Endothelial cell of umbilical vein (primary cell): ENCODE data around the gene RHOBTB1. TPM values are rescaled to one million over a fixed set of nuclear protein-coding genes. Genes with fewer than 3 reads are reported as not detected.
"Not testable (repeated sequence)": the region's sequence is repeated elsewhere in the genome, so short reads cannot be mapped to it uniquely, and the experiment has no call there.

Source experiments
- BruUV-seq: library from RNA; stranded (reverse); fragments of 400-500 nt; replicated peaks from 2 replicates; lab custom pipeline; 2021; lab: Mats Ljungman, UMichigan
- CTCF ChIA-PET: fragments of 300-600, 350-600 bp; sonication (Branson Sonifier 250); formaldehyde crosslinking; loops from one replicate; lab custom pipeline; 2021; ENCODE audit warnings: antibody characterized with exemption, inconsistent platforms; lab: Charles Lee
- POLR2A ChIA-PET: fragments of 300-600, 350-600 bp; sonication (Branson Sonifier 250); formaldehyde crosslinking; loops from one replicate; lab custom pipeline; 2021; ENCODE audit warnings: antibody characterized with exemption, inconsistent platforms; lab: Charles Lee
- DNase-seq: peaks from one replicate; pipeline ENCODE4 v3.0.0-alpha.2; 2011; ENCODE audit warnings: low read depth, low spot score
- FAIRE-seq: peaks from 2 replicates; lab custom pipeline; 2011; peaks lifted over from hg19 to GRCh38; lab: Jason Lieb, UNC
- H2AFZ ChIP-seq: 2 replicates; pipeline ENCODE4 v1.6.0; 2012; ENCODE audit warnings: low read depth, low read length, control low read depth, inconsistent platforms
- H3K27ac ChIP-seq: 2 replicates; pipeline ENCODE4 v1.5.1; 2011; ENCODE audit warnings: low read depth, mild to moderate bottlenecking, control low read depth, low read length, moderate library complexity; ENCODE audit not compliant: insufficient read depth
- H3K27me3 ChIP-seq, 2 experiments: 2 replicates each; pipeline versions ENCODE4 v1.6.0 to v1.6.1; 2011; ENCODE audit warnings: low read length in 2 of 2, mixed read lengths in 1 of 2; ENCODE audit not compliant: control insufficient read depth in 2 of 2, insufficient read depth in 2 of 2
- H3K36me3 ChIP-seq, 2 experiments: 2 replicates in 1 of 2; 3 replicates in 1 of 2; pipeline ENCODE4 v1.5.1; 2011; ENCODE audit warnings: low read length in 2 of 2, mild to moderate bottlenecking in 1 of 2, moderate library complexity in 1 of 2; ENCODE audit not compliant: control insufficient read depth in 2 of 2, insufficient read depth in 2 of 2; ENCODE audit errors: extremely low read depth in 1 of 2
- H3K4me1 ChIP-seq: 3 replicates; pipeline ENCODE4 v1.5.1; 2011; ENCODE audit warnings: mild to moderate bottlenecking, low read length; ENCODE audit not compliant: control insufficient read depth, insufficient read depth; ENCODE audit errors: extremely low read depth
- H3K4me2 ChIP-seq: 2 replicates; pipeline ENCODE4 v1.6.1; 2011; ENCODE audit warnings: low read length, control low read depth, mixed read lengths; ENCODE audit not compliant: insufficient read depth
- H3K4me3 ChIP-seq, 3 experiments: fragments of 200-600 bp in 1 of 3; sonication (generic), shearing (Covaris generic) in 1 of 3; replicated peaks in 1 of 3; 2 replicates each; pipeline ENCODE4 v1.5.1; 2011 to 2016; ENCODE audit warnings: control low read depth in 3 of 3, low read length in 3 of 3, mild to moderate bottlenecking in 2 of 3, inconsistent platforms in 1 of 3, low read depth in 1 of 3, moderate library complexity in 1 of 3; ENCODE audit not compliant: insufficient read depth in 1 of 3
- H3K79me2 ChIP-seq: 2 replicates; pipeline ENCODE4 v1.6.0; 2012; ENCODE audit warnings: low read length, inconsistent platforms; ENCODE audit not compliant: control insufficient read depth, insufficient read depth
- H3K9ac ChIP-seq: replicated peaks from 2 replicates; pipeline ENCODE3; 2011; ENCODE audit warnings: low read length, control low read depth; ENCODE audit not compliant: insufficient read depth; ENCODE audit errors: extremely low read depth
- H3K9me1 ChIP-seq: replicated peaks from 3 replicates; pipeline ENCODE4 v1.6.0; 2011; ENCODE audit warnings: mild to moderate bottlenecking, low read length; ENCODE audit not compliant: control insufficient read depth, insufficient read depth; ENCODE audit errors: extremely low read depth
- H3K9me3 ChIP-seq: replicated peaks from 2 replicates; pipeline ENCODE4 v1.5.1; 2012; ENCODE audit warnings: low read length, inconsistent platforms; ENCODE audit not compliant: control insufficient read depth, insufficient read depth
- H4K20me1 ChIP-seq: replicated peaks from 2 replicates; pipeline ENCODE3; 2011; ENCODE audit warnings: mild to moderate bottlenecking, low read length; ENCODE audit not compliant: control insufficient read depth, insufficient read depth; ENCODE audit errors: extremely low read depth
- JUN ChIP-seq: IDR thresholded peaks from 2 replicates; pipeline ENCODE4 v1.6.1; 2011; ENCODE audit warnings: borderline replicate concordance, low read depth; ENCODE audit not compliant: insufficient read length, insufficient read depth
- dilution Hi-C: fragments of 300-500 bp; cut with MboI; formaldehyde crosslinking; loops from one replicate; pipeline ENCODE4 v1.15.0; 2019; ENCODE audit warnings: low sequenced_read_pairs; ENCODE audit not compliant: extremely low pct_ligation_motif_present
- intact Hi-C: fragments of 100-400 bp; cut with micrococcal nuclease; formaldehyde crosslinking; loops from one replicate; pipeline ENCODE4 v1.10.0; 2022
- polyA plus RNA-seq, 4 experiments: library from polyadenylated mRNA; depleted of rRNA in 3 of 4; stranded (reverse) in 3 of 4; unstranded in 1 of 4; fragments of >200 nt; gene quantifications; 2 replicates each; pipeline versions ENCODE4 v1.2.1 to v1.2.3, GENCODE V29; 2011 to 2012; ENCODE audit warnings: missing spikeins in 1 of 4
- total RNA-seq: library from RNA; stranded (reverse); gene quantifications from 2 replicates; pipeline ENCODE4 v1.2.3, GENCODE V29; 2021

Gene RHOBTB1
- total and polyA plus RNA-seq, 2 donors (not counting 3 experiments of a cell fraction or from before 2014, with no cell fraction given), result 21.2 to 31.0 TPM

DNA sequence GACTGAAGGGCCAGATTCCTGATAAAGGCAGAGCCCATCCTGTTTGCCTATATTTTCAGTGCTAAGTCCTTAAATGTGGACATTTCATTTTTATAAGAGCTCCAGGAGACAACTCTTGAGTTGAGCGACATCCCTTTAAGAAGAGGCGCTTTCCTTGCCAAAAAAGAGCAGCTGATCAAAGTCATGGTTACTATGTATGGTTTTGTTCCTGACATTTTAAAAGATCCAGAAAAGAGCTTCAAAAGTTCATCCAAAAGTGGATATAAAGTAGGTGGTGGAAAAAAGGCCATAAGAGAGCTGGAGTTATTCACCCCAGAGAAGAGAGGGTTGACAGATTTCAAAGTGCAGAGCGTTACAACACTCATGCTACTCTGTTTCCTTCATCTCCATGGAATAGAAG lies 36.7 kb downstream of the RHOBTB1 start:
- H4K20me1 ChIP-seq, result no peaks in the 10 kb centered on the region
- no peak overlapping the region for H2AFZ ChIP-seq
- peaks cover 3% of the 10 kb centered on the region for H3K4me1 ChIP-seq
- FAIRE-seq (no peak), DNase-seq (no peak)
- no peak overlapping the region for H3K9ac ChIP-seq
- TF ChIP-seq JUN, result no peak
- no peak overlapping the region for H3K4me2 ChIP-seq
- no peak overlapping the region for H3K4me3 ChIP-seq
- ChIA-PET POLR2A (no interaction called here), CTCF (interaction anchor here (1.0 kb wide), 1 partner anchor 14 kb away, joined by 3 read pairs; no protein-coding TSS in a partner anchor)
- intact Hi-C loops (no loop called here), dilution Hi-C loops (no loop called here)
- BruUV-seq, result no TSS peak
- no peaks in the 10 kb centered on the region for H3K9me1 ChIP-seq
- peaks cover 2% of the 10 kb centered on the region in 2 experiments for H3K36me3 ChIP-seq
- no peaks in the 10 kb centered on the region for H3K27me3 ChIP-seq
- no peaks in the 10 kb centered on the region for H3K9me3 ChIP-seq
- no peaks in the 10 kb centered on the region for H3K79me2 ChIP-seq
- H3K27ac ChIP-seq, result no peak overlapping the region

DNA sequence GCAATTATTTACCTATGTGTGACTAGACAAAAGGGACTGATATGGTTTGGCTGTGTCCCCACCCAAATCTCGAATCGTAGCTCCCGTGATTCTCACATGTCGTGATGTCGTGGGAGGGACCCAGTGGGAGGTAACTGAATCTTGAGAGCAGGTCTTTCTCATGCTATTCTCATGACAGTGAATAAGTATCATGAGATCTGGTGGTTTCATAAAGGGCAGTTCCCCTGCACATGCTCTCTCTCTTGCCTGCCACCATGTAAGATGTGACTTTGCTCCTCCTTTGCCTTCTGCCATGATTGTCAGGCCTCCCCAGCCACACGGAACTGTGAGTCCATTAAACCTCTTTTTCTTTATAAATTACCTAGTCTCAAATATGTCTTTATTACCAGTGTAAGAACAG lies 37.2 kb downstream of the RHOBTB1 start:
- H3K4me1 ChIP-seq, BruUV-seq, H3K79me2 ChIP-seq, POLR2A ChIA-PET, H4K20me1 ChIP-seq, H3K27ac ChIP-seq, H3K4me3 ChIP-seq, dilution Hi-C loops, H3K4me2 ChIP-seq, H3K36me3 ChIP-seq, H3K27me3 ChIP-seq, intact Hi-C loops, H3K9me3 ChIP-seq, H2AFZ ChIP-seq, H3K9ac ChIP-seq, H3K9me1 ChIP-seq, DNase-seq, FAIRE-seq: not testable (repeated sequence)
- CTCF ChIA-PET, result interaction anchor here (1.0 kb wide), 1 partner anchor 13 kb away, joined by 3 read pairs; no protein-coding TSS in a partner anchor
